GM21529 (cell line): Measurements from ENCODE around the gene VAV2.
"Not testable (repeated sequence)": the region's sequence is repeated elsewhere in the genome, so short reads cannot be mapped to it uniquely, and the experiment has no call there.

Experiments used
- ATAC-seq: cut with Tn5 transposase; IDR thresholded peaks from one replicate; pipeline ENCODE4 v1.9.1; 2021; ENCODE audit not compliant: unreplicated experiment

Gene VAV2

GRCh38 chr9:133919253-133920115 is 72.6 kb downstream of the VAV2 start:
- no peak for ATAC-seq

DNA sequence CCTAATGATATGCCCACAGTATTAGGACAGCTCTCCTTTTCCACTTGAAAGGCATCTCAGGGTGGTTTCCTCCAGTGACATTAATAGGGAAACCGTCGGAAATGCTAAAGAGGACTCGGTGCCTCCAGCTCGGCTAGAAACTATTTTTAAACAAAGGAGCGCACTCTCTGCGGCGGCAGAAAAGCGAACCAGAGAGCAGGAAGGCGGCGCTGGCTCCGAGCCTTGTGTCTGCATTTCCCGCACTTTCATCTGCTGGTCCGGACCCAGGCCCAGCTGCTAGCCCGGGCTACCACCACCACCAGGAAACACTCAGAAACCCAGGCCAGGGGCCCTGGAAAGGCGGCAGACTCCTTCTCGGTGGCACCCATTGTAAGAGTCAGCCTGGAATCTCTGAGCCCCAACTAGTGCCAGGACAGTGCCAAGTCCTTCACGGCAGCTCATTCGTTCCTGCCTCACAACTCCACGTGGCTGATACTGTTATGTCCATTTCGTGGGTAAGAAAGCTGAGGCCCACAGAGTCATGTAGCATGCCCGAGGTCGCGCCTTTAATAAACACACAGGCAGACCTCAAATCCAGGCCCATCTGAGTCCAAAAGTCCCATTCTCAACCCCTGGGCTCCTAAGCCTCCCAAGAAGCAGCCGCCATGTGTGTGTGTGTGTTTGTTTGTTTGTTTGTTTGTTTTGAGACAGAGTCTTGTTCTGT is 73.9 kb downstream of the VAV2 start:
- ATAC-seq: no peak

DNA sequence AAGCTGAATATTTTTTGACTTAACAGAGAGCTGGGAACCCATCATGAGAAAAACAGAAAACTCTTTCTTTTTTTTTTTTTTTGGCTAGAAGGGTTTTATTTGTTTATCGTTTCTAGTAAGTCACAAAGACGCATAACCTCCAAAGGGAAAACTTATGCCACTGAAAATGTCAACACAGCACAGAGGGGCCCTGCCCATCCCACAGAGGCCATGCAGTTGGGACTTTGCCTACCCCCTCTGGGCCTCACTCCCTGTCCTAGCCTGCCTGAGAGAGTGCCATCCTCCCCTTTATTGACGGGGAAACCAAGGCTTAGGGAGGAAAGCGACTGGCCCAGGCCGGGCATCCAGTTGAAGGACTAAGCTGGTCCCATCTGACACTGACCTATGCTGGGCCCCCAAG is 74.7 kb downstream of the VAV2 start:
- ATAC-seq: no peak

GRCh38 chr9:133916159-133916541 is 76.0 kb downstream of the VAV2 start:
- no peak for ATAC-seq

- ATAC-seq: no peak
These were observed 76.5 kb downstream of the VAV2 start for GRCh38 chr9:133915534-133916158.

GRCh38 chr9:133914442-133915342 is 77.4 kb downstream of the VAV2 start:
- ATAC-seq: no peak

GRCh38 chr9:133913571-133914369 is 78.4 kb downstream of the VAV2 start:
- no peak for ATAC-seq

GRCh38 chr9:133910855-133911514 is 81.1 kb downstream of the VAV2 start:
- no peak for ATAC-seq

GRCh38 chr9:133906932-133907910 is 84.9 kb downstream of the VAV2 start:
- no peak for ATAC-seq

DNA sequence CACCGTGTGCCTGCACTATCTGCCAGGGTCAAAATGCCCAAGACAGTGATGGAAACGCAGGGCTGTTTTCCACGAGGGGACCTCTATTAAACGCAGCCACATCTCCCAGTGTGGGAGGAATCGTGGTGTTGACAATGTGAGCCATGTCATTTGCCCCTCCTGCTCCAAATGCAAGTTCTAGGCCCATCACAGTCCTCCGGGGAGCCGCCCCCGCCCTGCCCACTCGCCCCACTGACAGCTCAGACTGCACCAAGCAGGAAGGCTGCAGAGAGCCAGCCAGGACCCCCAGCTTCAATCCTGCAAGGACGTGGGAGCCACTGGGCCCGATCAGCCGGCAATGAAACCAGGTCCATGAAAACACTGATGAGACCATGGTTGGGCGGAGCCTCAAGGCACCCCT is 85.9 kb downstream of the VAV2 start:
- no peak for ATAC-seq

- ATAC-seq: no peak
These were observed 86.6 kb downstream of the VAV2 start for GRCh38 chr9:133905493-133905892.

GRCh38 chr9:133904346-133905090 is 87.6 kb downstream of the VAV2 start:
- ATAC-seq: no peak

GRCh38 chr9:133901184-133901835 is 90.8 kb downstream of the VAV2 start:
- peak; percentile 42 for ATAC-seq

GRCh38 chr9:133897675-133898074 is 94.4 kb downstream of the VAV2 start:
- ATAC-seq: no peak

DNA sequence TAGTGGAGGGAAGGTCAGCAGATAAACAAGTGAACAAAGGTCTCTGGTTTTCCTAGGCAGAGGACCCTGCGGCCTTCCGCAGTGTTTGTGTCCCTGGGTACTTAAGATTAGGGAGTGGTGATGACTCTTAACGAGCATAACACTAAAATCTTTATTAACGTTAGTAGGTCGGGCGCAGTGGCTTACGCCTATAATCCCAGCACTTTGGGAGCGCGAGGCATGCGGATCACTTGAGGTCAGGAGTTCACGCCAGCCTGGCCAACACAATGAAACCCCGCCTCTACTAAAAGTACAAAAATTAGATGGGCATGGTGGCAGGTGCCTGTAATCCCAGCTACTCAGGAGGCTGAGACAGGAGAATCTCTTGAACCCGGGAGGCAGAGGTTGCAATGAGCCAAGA is 96.1 kb downstream of the VAV2 start:
- ATAC-seq: not testable (repeated sequence)

DNA sequence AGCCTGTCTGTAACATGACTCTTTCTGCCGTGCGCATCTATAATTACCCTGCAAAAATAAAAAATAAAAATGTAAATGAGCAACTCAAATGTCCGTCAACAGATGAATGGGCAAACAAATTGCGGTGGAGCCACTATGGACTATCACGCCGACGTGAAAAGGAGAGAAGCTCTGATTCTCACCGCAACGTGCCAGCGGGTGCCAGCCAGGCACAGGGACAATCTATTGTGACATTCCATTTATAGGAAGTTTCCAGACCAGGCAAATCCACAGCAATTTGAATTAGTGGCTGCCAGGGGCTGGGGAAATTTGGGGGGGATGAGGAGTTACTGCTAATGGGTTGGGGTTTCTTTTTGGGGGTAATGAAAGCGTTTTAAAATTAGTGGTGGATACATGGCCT is 96.8 kb downstream of the VAV2 start:
- no peak for ATAC-seq
